ENCODE results near the gene LIF. TPM values are rescaled to one million over a fixed set of nuclear protein-coding genes. Genes with fewer than 3 reads are reported as not detected.

The LIF gene
- 0.27 and 0.35 TPM in 2 replicates for total RNA-seq
- polyA plus RNA-seq: 0.12 and 0.35 TPM in 2 replicates
- 0.06 and 0.16 TPM in 2 replicates for polyA plus RNA-seq (2011; cell fraction: cytosol; rRNA removed)
- 0.66 and 1.1 TPM in 2 replicates for polyA plus RNA-seq (2011; cell fraction: nucleus; rRNA removed)
- polyA plus RNA-seq (2012): 0.56 and 0.87 TPM in 2 replicates
- 0.19 TPM in 1 of 2 replicates, not detected in the other for polyA minus RNA-seq
- polyA minus RNA-seq (2011; cell fraction: cytosol; rRNA and poly(A)+ RNA removed): 1.1 TPM
- polyA minus RNA-seq (2011; cell fraction: nucleus; rRNA and poly(A)+ RNA removed): 0.24 and 1.2 TPM in 2 replicates
- Bru-seq, nascent RNA: percentile 25 among the genes with signal in this experiment
- BruChase-seq, experiment 1, labeled RNA remaining after a 6-hour chase: percentile 29 among the genes with signal in this experiment
- percentile 36 among the genes with signal in this experiment for BruChase-seq, experiment 2, labeled RNA remaining after a 2-hour chase
- long read RNA-seq, partial matches to known transcripts: 0 of 1 reads
- long read RNA-seq, other reads (novel, unspliced or antisense): 1 of 1 reads

- H3K79me2 ChIP-seq (ENCODE audit: control insufficient read depth, insufficient read depth, low read length): no peaks in the 10 kb centered on the region
- peak; percentile 19 for DNase-seq (ENCODE audit: low read depth, low spot score)
- BruUV-seq (replicated peaks): TSS peak; percentile 55
- peak; percentile 57 for FAIRE-seq
- peak within 1 kb of the TSS; percentile 13 to 51 (median 31) for H3K4me3 ChIP-seq (replicated peaks in 1 of 3; ENCODE audit: insufficient read depth in 1 of 3, low read depth in 1 of 3, low read length in 3 of 3)
- no peak within 1 kb of the TSS for H3K9ac ChIP-seq (replicated peaks; ENCODE audit: extremely low read depth, insufficient read depth, low read length)
- H2AFZ ChIP-seq (ENCODE audit: low read depth, low read length): peak within 1 kb of the TSS; percentile 87
- H3K4me1 ChIP-seq (ENCODE audit: control insufficient read depth, extremely low read depth, insufficient read depth, low read length): peaks cover 11% of the 10 kb centered on the region
- TF ChIP-seq JUN (IDR thresholded peaks at IDR 0.05; ENCODE audit: borderline replicate concordance, insufficient read depth, insufficient read length, low read depth) (no peak), POLR2A (IDR thresholded peaks at IDR 0.05; ENCODE audit: low read depth, low read length) (no peak), POLR2AphosphoS5 (IDR thresholded peaks at IDR 0.05; ENCODE audit: insufficient read depth, low read depth, low read length) (no peak), FOS (IDR thresholded peaks at IDR 0.05; ENCODE audit: borderline replicate concordance, insufficient read depth, low read length) (no peak), MAX (IDR thresholded peaks at IDR 0.05; ENCODE audit: insufficient read depth, insufficient read length) (no peak), GATA2 (IDR thresholded peaks at IDR 0.05; ENCODE audit: insufficient read depth, insufficient read length, low read depth, low read length) (no peak), MYC (IDR thresholded peaks at IDR 0.05; ENCODE audit: low read depth, low read length) (no peak), EZH2 (IDR thresholded peaks at IDR 0.05; ENCODE audit: borderline replicate concordance, low read depth, low read length, severe bottlenecking) (no peak)
- TF ChIP-seq, protein P1, sequence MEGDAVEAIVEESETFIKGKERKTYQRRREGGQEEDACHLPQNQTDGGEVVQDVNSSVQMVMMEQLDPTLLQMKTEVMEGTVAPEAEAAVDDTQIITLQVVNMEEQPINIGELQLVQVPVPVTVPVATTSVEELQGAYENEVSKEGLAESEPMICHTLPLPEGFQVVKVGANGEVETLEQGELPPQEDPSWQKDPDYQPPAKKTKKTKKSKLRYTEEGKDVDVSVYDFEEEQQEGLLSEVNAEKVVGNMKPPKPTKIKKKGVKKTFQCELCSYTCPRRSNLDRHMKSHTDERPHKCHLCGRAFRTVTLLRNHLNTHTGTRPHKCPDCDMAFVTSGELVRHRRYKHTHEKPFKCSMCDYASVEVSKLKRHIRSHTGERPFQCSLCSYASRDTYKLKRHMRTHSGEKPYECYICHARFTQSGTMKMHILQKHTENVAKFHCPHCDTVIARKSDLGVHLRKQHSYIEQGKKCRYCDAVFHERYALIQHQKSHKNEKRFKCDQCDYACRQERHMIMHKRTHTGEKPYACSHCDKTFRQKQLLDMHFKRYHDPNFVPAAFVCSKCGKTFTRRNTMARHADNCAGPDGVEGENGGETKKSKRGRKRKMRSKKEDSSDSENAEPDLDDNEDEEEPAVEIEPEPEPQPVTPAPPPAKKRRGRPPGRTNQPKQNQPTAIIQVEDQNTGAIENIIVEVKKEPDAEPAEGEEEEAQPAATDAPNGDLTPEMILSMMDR (IDR thresholded peaks at IDR 0.05; ENCODE audit: extremely low read depth in 1 of 2, insufficient read depth in 1 of 2, low read depth in 1 of 2, low read length in 2 of 2): no peak
- no peaks in the 10 kb centered on the region for H4K20me1 ChIP-seq (replicated peaks; ENCODE audit: control insufficient read depth, extremely low read depth, insufficient read depth, low read length)
- no peak within 1 kb of the TSS for H3K27ac ChIP-seq (ENCODE audit: insufficient read depth, low read depth, low read length)
- peaks cover 22 to 25% of the 10 kb centered on the region in 2 experiments for H3K27me3 ChIP-seq (ENCODE audit: control insufficient read depth in 2 of 2, insufficient read depth in 2 of 2, low read length in 2 of 2)
- CTCF ChIA-PET: interaction anchor here (0.6 to 1.5 kb wide), 3 partner anchors 9 to 139 kb away, joined by 3 read pairs; no protein-coding TSS in a partner anchor
- POLR2A ChIA-PET: no interaction called here
- H3K36me3 ChIP-seq (ENCODE audit: control insufficient read depth in 2 of 2, extremely low read depth in 1 of 2, insufficient read depth in 2 of 2, low read length in 2 of 2): no peaks in the 10 kb centered on the region
- H3K9me3 ChIP-seq (replicated peaks; ENCODE audit: control insufficient read depth, insufficient read depth, low read length): no peaks in the 10 kb centered on the region
- intact Hi-C loops (cut with micrococcal nuclease) (no loop called here), dilution Hi-C loops (cut with MboI; ENCODE audit: extremely low pct_ligation_motif_present, low sequenced_read_pairs) (no loop called here)
- H3K4me2 ChIP-seq (ENCODE audit: insufficient read depth, low read length): peak within 1 kb of the TSS; percentile 81
- no peaks in the 10 kb centered on the region for H3K9me1 ChIP-seq (replicated peaks; ENCODE audit: control insufficient read depth, extremely low read depth, insufficient read depth, low read length)
Measured at GRCh38 chr22:30245985-30246813, at the start of gene LIF. Gene LIF, minus strand, starts transcription at chr22:30246759. Its CDS starts 64 bp downstream, at chr22:30246695.
